ENCODE data around the gene OSBP2.

- TF ChIP-seq, protein P1, sequence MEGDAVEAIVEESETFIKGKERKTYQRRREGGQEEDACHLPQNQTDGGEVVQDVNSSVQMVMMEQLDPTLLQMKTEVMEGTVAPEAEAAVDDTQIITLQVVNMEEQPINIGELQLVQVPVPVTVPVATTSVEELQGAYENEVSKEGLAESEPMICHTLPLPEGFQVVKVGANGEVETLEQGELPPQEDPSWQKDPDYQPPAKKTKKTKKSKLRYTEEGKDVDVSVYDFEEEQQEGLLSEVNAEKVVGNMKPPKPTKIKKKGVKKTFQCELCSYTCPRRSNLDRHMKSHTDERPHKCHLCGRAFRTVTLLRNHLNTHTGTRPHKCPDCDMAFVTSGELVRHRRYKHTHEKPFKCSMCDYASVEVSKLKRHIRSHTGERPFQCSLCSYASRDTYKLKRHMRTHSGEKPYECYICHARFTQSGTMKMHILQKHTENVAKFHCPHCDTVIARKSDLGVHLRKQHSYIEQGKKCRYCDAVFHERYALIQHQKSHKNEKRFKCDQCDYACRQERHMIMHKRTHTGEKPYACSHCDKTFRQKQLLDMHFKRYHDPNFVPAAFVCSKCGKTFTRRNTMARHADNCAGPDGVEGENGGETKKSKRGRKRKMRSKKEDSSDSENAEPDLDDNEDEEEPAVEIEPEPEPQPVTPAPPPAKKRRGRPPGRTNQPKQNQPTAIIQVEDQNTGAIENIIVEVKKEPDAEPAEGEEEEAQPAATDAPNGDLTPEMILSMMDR (IDR thresholded peaks at IDR 0.05): no peak
- no peak for TF ChIP-seq EZH2 (IDR thresholded peaks at IDR 0.05)
Observed at GRCh38 chr22:30821381-30821780, 126.7 kb downstream of the OSBP2 start.

Measured in neural progenitor cell (in vitro differentiated cells).